ENCODE results near the gene YTHDF1.

DNA sequence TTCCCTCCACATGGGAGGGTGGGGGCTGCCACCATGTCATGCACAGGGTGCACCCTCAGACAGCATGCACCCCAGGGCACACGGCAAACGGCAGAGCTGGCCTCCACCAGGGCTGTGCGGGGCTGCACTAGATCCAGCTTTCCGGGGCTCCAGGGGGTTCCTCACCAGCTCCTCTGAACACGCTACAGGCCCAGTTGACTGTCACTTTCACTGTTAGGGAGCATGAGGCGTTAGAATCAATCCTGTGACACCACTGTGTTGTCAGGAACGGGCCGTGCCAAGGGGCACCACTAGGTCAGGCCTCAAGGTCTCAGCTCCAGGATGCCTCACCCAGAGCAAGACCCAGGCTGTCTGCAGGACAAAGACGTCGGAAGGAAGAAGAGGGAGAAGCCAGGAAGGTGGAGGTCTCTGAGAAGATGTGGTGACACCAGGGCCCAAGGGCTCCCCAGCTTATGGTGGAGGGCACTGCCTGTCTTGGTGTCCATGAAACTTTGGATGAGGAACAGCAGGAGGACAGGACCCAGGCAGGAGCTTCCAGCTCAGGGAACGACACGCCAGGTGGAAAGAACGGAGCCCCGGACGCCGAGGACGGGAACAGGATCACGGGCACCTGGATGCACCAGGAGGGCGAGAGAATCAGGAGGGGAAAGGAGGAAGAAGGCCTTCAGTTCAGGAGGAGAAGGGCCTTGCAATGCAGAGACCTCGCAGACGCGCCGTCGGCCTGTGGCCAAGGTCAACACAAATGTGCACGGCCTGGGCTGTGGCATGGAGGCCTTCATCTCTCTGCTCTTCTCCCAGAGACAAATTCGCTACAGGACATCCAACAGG lies 49.5 kb downstream of the YTHDF1 start:
- TF ChIP-seq POLR2A (IDR thresholded peaks at IDR 0.05) = no peak
- TF ChIP-seq, protein P1, sequence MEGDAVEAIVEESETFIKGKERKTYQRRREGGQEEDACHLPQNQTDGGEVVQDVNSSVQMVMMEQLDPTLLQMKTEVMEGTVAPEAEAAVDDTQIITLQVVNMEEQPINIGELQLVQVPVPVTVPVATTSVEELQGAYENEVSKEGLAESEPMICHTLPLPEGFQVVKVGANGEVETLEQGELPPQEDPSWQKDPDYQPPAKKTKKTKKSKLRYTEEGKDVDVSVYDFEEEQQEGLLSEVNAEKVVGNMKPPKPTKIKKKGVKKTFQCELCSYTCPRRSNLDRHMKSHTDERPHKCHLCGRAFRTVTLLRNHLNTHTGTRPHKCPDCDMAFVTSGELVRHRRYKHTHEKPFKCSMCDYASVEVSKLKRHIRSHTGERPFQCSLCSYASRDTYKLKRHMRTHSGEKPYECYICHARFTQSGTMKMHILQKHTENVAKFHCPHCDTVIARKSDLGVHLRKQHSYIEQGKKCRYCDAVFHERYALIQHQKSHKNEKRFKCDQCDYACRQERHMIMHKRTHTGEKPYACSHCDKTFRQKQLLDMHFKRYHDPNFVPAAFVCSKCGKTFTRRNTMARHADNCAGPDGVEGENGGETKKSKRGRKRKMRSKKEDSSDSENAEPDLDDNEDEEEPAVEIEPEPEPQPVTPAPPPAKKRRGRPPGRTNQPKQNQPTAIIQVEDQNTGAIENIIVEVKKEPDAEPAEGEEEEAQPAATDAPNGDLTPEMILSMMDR (IDR thresholded peaks at IDR 0.05) = no peak
